Bone marrow (tissue), 2 donors: ENCODE results near the gene SMIM27.
A peak's percentile ranks its signal among the peaks of the same experiment; 100 is the strongest.

Experiments used
- DNase-seq, 2 donors: peaks; one replicate each; lab custom pipeline; 2025; lab: John Stamatoyannopoulos, UW

Gene SMIM27

DNA sequence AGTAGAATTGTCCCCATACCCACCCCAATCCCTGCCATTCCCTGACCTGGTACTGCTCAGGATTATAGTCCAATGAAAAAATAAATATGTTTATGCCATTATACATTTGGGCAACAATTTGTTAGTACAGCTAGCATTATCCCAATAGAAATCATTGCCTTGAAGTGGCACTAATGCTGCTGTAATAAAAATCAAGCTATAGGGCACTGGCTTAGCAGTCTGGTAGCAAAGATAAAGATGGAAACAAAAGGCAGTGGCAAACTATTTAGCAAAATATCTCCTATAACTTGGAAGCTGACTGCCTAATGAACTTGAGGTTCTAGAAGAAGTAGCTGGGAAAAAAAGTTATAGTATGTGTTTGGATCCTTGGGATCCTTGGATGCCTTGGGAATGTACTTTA, 2.5 kb downstream of the SMIM27 start:
- no peak for DNase-seq

DNA sequence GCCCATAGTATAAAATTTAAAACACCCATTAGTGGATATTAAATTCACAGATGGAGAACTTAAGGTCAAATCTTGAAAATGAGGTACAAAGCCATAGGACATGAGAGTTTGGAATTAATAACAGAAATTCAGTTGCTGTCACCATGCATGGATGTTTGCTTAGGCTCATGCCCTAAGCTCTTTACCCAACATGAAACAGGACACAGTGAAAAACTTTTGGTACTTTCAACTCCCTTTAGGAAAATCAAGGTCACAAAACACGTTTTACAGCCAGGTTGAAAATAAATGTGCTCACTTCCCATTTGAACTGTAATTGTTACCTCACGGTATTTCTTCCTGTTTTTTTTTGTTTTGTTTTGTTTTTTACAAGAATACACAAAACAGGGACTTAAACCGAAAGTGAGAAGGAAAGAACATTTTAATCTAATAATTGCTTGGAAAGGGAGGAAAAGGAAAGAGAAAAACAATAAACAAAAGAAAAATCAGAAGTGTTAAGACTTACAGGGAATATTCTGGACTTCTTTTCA, 6.3 kb downstream of the SMIM27 start:
- DNase-seq, result no peak

DNA sequence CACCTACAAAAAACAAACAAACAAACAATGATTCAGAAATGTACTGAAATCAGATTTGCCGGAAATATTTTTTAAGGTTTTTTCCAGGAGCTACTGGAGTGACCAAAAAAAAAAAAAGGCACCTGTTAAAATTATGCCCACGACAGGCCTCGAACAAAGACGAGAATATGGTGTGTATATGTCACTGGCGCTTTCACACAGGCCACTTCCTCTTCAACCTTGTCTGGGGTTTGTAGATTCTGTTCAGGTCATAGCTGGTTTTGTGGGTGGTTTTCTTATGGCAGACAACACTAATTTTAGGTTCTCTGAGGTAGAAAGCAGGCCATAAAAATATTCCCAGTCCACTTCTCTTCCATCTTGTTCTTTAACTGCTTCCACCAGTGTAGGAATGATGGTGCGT, 13.8 kb downstream of the SMIM27 start:
- DNase-seq, result no peak

DNA sequence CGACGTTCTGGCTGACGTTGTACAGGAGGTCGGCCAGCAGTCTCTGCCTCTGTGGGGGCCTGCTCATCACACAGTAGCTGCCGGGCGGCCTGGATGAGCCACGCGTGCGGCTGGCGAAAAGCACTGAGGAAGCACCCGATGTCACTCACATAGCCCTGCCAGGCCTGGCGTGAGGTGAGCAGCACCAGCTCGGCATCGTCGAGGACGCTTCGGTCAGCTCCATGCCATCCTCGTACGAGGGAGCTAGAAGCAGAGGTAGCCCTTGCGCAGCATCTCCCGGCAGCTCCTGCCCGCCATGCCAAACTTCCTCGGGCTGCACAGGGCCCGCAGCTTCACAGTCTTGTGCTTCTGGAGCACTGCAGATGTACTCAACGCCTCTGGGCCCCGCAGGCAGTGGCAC, 14.6 kb downstream of the SMIM27 start:
- DNase-seq, result no peak

DNA sequence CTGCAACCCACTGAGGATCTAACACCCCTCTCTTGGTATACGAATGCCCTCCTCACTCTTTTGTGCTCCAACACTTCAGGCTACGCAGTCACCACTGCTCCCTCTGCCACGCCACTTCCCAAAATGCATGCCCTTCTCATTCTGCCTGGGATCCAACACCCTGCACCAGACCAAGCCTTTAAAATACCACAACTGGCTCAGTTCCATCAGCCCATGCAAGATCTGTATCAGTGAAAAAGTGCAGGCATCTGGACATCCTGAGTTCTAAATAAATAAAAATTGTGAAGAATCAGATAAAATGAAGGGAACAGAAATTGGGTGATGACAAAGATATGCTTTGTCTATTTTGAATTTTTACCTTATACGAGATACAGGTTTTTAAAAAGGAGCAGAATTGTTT, 18.1 kb downstream of the SMIM27 start:
- DNase-seq, result no peak

DNA sequence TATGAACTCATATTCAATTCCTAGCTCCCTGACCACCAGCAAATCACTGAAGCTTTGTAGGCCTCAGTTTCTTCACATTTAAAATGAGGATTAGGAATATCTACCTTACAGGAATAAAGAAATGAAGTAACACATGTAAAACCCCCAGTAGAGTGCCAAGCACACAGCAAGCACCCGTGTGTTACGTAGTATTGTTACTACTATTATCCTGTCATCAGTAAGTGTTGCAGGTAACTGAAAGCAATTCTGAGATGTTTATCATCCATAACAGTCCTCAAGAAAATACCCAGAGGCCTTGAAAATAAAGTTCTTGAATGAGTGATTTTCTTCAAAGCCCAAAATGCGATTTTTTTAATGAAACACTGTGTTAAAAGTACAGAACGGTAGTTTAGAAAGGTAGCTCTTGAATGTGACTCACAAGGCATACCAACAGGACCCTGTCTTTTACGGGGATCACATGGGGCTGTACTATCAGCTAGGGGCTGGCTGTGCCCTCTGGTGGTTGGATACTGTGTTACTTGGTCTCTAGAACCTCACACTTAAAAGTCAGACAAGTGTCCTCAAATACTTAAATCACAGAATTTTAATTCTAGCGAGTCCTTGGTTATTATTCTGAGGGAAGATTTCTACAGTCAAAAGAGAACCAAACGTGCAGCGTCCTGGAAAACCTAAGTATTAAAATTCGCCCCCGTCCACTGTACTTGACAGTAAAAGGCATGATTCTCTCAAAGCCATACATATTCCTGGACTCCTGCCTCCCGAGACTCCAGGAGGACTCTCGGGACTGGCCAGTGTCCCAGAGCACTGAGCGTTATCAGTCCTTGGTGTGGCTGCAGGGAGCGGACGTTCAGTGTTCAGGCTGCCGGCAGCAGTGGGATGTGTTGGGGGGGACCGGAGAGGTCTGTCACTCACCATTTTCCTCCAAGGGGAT, 20.1 kb downstream of the SMIM27 start:
- peak in 1 of 2 donors; percentile 76 for DNase-seq

DNA sequence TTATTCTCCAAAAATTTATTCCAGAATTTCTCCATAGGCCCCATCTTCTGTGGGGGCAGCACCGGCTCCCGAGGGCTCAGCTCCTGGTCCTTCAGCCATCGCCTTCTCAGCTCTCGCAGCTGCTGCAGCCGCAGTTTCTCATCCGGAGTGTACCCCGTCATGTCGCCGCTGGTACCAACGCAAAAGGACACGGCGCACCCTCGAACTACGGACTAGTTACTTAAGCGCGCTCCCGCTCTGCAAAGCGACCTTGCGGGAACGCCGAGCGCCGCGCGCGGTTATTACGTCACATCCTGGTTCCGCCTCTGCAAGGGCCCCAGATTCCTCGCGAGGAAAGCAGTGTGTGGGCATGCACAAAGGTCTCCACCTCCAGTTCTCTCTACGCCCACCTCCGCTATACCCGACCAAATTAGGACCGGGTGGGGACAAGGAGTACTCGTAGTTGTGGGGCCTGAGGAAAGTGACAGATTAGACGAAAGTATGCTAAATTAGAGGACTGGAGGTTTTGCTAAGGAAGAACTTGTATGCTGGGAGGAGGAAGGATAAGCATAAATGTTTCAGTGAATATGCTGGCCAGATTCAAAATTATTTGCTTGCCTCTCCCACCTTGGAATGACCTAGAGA, 20.9 kb downstream of the SMIM27 start, which contains the start of gene NDUFB6:
Gene NDUFB6 (minus strand): TSS at position 260 of the 624 bp plus-strand sequence. CDS start 99 bp downstream, at position 161.
- peak; percentile 78 to 91 for DNase-seq

DNA sequence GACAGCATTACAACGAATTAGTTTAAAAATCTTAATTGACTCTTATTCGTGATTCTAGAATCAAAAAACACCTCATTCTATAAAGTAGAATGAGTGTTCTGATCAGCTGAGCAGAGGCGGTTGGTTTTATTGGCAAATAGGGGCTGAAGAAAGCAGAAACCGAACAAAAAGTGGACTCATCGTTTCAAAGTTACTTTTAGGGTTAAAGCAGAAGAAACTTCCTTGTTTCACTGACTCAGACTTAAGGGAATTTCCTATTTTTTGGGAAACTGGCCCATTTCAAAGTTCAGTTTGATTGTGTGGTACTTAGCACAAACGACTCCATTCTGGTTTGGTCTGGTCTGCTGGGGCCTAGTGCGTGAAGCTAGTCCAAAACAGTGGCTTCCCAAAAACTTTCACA, 21.7 kb downstream of the SMIM27 start:
- no peak for DNase-seq

DNA sequence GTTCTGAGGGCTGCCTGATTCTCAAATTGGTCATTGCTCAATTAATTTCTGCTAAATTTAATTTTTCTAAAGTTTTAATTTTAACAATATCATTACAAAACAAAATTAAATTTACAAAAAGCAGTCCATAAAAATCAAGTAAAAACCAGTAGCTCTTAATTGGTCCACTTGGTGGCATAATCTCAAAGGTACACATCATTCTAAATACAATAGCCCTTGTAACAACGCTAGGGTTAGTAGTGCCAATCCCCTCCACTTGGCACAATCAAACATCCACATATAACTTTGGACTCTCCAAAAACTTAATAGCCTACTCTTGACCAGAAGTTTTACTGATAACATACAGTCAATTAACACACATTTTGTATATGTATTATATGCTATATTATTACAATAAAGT, 22.7 kb downstream of the SMIM27 start:
- no peak for DNase-seq

DNA sequence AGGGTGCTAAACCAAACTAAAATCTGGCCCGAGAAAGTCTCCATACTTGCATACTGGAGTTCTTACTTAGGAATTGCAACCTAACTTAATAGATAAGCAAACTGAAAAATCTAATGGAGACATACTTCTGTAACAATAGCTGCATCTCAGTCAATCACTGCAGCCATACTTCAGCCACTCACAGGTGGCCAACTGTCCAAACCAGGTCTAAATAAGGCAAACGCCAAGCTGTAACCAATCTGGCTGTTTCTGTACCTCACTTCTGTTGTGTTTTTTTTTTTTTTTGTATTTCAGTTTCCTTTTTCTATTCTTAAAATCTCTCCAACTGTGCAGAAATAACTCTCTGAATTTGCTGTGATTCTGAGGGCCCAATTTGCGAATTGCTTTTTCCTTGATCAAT, 25.2 kb downstream of the SMIM27 start:
- DNase-seq, result no peak

DNA sequence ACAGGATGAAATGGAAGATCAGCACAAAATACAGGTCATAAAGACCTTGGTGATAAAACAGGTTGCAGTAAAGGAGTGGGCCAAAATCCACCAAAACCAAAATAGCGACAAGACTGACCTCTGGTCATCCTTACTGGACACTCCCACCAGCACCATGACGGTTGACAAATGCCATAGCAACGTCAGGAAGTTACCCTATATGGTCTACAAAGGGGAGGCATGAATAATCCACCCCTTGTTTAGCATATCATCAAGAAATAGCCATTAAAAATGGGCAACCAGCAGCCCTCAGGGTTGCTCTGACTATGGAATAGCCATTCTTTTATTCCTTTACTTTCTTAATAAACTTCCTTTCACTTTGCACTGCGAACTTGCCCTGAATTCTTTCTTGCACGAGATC, 26.8 kb downstream of the SMIM27 start:
- DNase-seq, result no peak

DNA sequence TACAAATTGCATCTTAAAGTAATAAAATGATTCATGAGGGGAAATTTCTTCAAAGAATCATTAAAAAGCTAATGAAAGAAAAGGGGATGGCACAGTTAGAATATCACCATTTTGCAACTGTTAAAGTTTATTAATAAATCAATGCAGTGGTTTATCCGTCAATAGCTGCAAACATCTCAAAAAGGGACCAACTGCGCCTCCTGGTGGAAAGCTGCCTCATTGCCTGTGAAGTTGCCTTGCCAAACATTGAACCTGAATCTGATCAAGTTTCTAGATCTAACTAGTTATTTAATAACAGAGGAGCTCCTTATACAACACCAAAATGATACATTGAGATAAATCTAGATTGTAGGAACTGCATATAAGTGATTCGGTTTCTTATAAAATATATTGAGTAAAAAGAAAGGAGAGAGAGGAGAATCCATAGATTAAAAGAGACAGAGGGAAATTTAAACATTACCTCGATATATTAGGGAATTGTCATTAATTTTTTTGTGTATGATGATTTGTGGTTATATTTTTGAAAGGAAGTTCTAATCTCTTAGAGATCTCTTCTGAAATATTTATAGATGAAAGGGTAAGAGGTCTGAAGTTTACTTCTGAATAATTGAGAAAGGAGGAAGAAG, 27.7 kb downstream of the SMIM27 start:
- DNase-seq, result peak; percentile 5 to 22

DNA sequence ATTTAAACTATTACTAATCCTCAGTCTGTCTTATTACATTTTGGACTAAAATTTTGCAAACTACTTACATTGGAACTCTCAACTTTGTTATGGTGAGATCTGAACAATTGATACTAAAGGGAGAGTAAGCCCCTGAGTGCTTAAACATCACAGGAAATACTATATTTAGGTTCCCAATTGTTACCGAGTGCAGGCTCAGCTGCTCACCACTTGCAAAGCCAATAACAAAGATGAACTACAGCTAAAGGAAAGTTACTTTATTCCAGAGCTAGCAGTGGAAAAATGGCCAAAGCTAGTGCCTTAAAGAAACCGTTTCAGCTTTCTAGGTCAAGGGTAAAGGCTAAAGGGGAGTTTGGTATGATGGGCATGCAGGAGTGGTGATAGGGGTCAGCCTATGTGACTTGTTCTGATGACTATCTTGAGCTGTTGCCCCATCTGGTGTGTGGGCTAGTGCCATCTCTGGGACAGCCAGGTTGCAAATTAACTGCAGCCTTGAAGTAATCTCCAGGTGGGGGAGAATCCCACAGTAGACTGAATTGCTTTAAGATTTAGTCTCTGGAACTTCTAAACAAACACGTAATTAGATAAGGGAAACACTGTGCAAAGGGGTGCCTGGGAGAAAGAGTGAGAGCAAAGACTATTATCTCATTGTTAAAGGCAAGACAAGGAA, 28.6 kb downstream of the SMIM27 start:
- DNase-seq, result no peak

DNA sequence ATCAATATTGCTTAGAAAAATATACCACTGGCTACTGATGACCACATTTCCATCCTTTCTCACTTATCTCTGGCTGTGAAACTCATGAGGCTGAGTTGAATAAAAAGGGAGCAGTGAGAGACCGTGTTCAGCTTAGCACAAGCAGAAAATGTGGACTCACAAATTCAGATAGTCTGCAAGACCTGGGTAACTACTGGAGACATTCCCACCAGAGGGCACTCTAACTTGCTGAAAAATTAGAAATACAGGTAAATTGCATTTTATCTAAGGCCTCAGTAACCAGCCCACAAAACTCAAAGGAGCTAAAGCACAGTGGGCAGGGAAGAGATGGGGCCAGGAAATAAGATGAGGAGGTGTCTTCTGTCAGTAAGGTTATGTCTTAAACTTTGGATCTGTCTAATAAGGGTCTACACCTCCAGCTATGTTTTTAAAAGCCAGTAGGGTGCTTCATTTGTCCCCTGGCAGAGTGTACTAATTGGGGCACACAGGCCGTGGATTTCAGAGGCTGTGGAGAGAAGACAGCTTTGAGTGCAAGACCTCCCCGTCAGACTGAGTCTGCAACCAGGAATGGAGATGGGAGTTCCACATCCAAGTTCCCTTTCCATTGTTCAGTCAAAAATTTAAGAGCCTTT, 29.5 kb downstream of the SMIM27 start:
- peak in 1 of 2 donors; percentile 10 for DNase-seq

DNA sequence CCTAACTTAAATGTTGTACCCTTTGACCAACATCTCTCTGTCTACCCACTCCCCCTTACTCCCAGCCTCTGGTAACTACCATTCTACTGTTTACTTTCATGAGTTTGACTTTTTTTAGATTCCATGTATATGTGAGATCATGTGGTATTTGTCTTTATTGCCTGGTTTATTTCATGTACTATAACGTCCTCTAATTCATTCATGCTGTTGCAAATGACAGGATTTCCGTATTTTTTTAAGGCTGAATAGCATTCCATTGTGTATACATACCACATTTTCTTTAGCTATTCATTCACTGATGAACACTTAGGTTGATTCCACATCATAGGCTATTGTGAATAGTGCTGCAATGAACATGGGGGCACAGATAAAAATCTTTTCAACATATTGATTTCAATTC, 32.7 kb downstream of the SMIM27 start:
- DNase-seq, result no peak

DNA sequence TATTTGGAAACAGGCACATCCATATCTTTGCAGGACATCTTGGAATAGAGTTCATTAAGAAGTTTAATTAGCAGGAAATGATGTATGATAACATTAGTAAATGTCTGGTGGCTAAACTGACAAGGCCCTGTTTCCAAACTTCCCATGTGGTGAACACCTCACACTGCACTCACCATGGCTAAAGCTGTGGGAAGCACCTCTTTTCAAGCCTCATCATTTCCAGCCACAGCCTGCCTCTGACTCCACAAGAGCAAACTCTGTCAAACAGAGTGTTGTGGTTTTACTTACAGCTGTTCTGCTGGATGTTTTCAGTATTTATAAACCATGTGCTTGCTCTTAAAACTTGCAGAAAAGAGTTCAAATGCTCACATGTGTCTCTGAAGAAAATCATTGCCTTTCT, 35.8 kb downstream of the SMIM27 start:
- no peak for DNase-seq

DNA sequence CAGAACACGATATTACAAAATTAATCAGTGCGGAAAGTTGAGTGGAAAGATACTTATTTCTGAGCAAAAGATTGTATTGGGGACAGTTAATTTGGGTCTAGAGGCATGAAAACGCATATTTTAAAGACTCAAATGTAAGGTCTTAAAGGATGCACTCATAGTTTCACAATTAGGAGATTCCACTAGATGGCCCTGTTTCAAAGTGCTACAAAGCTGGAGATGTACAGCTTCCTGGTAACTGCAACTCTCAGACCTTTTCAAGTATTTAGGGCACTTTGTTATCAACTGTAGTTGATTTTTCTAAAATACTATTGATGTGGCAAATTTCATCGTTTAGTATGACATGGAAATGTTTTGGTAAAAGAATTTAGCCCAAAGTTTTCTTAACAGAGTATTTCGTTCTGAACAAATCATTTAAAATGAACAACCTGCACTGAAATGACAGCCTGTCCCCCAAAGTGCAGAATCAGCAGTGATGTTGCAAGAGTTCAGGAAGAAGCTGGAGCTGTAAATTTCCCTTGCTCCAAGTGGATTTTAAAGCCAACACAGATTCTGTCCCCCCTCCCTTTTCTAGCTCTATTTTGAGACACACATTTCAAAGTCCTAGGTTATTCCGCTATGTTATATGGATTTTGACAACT, 37.1 kb downstream of the SMIM27 start:
- peak in 1 of 2 donors; percentile 29 for DNase-seq

DNA sequence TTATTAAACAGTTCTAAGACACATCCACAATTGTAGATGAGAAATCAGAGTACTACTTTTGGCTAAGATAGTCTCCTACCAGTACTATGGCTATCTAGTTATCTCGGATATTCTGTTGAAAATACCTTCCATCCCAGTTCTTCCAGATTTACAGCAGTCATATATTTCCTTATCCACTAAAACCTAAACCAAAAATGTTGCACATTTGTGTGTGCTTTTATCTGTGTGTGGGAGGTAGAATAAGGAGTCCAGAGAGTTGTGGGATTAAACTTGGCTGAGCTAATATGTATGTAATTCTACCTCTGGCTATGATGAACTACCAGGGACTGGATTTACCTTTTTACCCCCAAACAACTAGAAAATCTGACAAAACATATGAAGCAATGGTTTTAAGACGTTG, 38.3 kb downstream of the SMIM27 start:
- no peak for DNase-seq

DNA sequence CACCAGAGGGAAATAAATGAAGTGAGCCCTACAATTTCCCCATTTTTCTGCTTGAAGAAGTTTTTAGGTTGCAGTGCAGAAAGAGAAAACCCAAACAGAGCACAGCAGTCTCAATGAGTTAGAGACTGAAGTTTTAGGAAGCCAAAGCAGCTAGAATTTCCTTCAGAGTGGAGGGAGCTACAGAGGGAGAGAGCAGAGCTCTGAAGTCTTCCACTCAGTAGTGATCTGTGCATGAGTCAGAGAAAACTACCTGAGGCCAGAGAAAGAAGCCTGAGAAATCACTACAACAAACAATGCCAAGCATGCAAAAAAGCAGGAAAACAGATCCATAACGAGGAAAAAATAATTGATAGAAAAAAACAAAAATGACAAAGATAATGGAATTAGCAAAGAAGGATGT, 38.8 kb downstream of the SMIM27 start:
- no peak for DNase-seq

DNA sequence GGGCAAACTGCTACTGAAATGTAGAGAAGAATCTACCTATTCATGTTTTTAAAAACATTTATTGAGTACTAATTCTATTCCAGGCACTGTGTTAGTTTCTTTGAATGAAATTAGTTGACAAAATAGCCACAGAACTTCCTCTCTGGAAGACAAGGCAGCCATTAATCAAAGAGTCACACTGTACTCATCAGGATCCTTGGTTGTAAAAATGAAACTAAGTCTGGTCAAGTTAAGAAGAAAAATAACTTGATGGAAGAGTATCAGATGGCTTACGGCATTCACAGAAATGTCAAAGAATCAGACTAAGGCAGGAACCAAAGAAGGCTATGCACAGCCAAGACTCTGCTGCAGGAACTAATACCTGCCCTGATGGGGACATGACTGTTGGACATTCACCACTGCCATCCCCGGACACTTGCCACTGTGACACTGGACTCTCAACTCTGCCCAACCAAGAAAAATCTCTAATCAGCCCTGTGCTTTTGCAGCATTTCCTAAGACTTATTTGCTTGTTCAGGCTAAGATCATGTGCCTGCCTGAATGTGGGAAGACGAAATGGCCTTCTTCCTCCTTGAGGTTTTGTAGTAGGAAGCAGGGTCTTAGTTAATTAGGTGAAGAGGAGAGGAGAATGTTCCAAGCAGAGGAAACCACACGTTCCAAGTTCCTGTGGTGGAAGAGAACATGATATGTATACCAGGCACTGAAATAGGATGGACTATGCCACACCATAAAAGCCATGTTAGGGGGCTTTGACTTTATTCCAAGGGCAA, 44.2 kb downstream of the SMIM27 start:
- no peak for DNase-seq
